ENCODE results near the gene ZNF107.

DNA sequence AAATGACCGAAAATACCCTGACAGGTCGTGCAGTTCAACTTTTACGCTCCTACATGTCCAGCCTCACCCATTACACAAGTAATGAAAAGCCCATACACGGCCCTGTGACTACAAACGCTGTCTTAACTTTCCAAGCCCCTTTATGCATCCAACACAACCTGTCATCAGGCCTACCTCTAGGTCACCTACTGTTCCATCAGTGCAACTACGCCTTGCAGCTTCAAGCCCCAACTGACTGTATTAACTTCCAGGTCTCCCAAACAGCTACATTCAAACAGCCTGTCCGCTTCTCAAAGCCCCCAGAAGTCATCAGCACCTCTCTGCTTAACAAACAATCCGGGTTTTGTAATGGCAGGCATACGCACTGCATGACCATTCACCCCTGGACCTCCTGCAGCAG lies 19.2 kb downstream of the ZNF107 start:
- TF ChIP-seq POLR2A (IDR thresholded peaks at IDR 0.05) (no peak), EP300 (IDR thresholded peaks at IDR 0.05) (no peak)
- TF ChIP-seq, protein P1, sequence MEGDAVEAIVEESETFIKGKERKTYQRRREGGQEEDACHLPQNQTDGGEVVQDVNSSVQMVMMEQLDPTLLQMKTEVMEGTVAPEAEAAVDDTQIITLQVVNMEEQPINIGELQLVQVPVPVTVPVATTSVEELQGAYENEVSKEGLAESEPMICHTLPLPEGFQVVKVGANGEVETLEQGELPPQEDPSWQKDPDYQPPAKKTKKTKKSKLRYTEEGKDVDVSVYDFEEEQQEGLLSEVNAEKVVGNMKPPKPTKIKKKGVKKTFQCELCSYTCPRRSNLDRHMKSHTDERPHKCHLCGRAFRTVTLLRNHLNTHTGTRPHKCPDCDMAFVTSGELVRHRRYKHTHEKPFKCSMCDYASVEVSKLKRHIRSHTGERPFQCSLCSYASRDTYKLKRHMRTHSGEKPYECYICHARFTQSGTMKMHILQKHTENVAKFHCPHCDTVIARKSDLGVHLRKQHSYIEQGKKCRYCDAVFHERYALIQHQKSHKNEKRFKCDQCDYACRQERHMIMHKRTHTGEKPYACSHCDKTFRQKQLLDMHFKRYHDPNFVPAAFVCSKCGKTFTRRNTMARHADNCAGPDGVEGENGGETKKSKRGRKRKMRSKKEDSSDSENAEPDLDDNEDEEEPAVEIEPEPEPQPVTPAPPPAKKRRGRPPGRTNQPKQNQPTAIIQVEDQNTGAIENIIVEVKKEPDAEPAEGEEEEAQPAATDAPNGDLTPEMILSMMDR (IDR thresholded peaks at IDR 0.05), result no peak

Measured in gastroesophageal sphincter (tissue), 3 donors.